HepG2 (cell line): ENCODE results near the gene TMEM127. TPM values are rescaled to one million over a fixed set of nuclear protein-coding genes. Genes with fewer than 3 reads are reported as not detected.
A peak's percentile ranks its signal among the peaks of the same experiment; 100 is the strongest.

Source experiments
- ELK4 ChIP-seq: sonication (generic); formaldehyde crosslinking; IDR thresholded peaks from 2 replicates; pipeline ENCODE4 v1.9.0; 2021; ENCODE audit warnings: missing genetic modification reagents, borderline replicate concordance
- GMEB2 ChIP-seq: IDR thresholded peaks from 2 replicates; pipeline ENCODE4 v1.6.1; 2016; ENCODE audit warnings: missing biosample characterization, missing genetic modification reagents, low read depth
- KMT2A ChIP-seq: sonication (generic); formaldehyde crosslinking; IDR thresholded peaks from 2 replicates; pipeline ENCODE4 v1.4.0; 2020; ENCODE audit warnings: missing genetic modification reagents
- MED13 ChIP-seq: sonication (generic); formaldehyde crosslinking; IDR thresholded peaks from 2 replicates; pipeline ENCODE4 v1.5.0; 2020; ENCODE audit warnings: missing genetic modification reagents
- PCBP1 ChIP-seq: fragments of 200-400 bp; formaldehyde crosslinking; IDR thresholded peaks from 2 replicates; pipeline ENCODE4 v1.6.1; 2017; ENCODE audit warnings: mild to moderate bottlenecking, low read depth, low read length, borderline replicate concordance
- PRDM10 ChIP-seq: sonication (generic); formaldehyde crosslinking; IDR thresholded peaks from 2 replicates; pipeline ENCODE4 v1.4.0; 2020; ENCODE audit warnings: low read depth, missing genetic modification reagents
- RARG ChIP-seq: sonication (generic); formaldehyde crosslinking; IDR thresholded peaks from 2 replicates; pipeline ENCODE4 v1.4.0; 2020; ENCODE audit warnings: low read depth, mild to moderate bottlenecking, missing genetic modification reagents
- ZFP36 ChIP-seq: fragments of 150-350 bp; IDR thresholded peaks from 2 replicates; pipeline ENCODE4 v1.6.1; 2018; ENCODE audit warnings: borderline replicate concordance, low read length, low read depth; ENCODE audit not compliant: partially characterized antibody
- ZFP41 ChIP-seq: sonication (generic); formaldehyde crosslinking; IDR thresholded peaks from 2 replicates; pipeline ENCODE4 v1.4.0; 2020; ENCODE audit warnings: mild to moderate bottlenecking, missing genetic modification reagents, borderline replicate concordance
- ZNF501 ChIP-seq: sonication (generic); formaldehyde crosslinking; IDR thresholded peaks from 2 replicates; pipeline ENCODE4 v1.5.1; 2020; ENCODE audit warnings: mild to moderate bottlenecking, moderate library complexity, missing genetic modification reagents
- ZNF619 ChIP-seq: sonication (generic); formaldehyde crosslinking; IDR thresholded peaks from 2 replicates; pipeline ENCODE4 v1.4.0; 2020; ENCODE audit warnings: mild to moderate bottlenecking, missing genetic modification reagents
- ZNF891 ChIP-seq: sonication (generic); formaldehyde crosslinking; IDR thresholded peaks from 2 replicates; pipeline ENCODE4 v1.5.0; 2020; ENCODE audit warnings: mild to moderate bottlenecking, missing genetic modification reagents
- ZSCAN20 ChIP-seq: sonication (generic); formaldehyde crosslinking; IDR thresholded peaks from 2 replicates; pipeline ENCODE4 v1.4.0; 2020; ENCODE audit warnings: missing genetic modification reagents, mild to moderate bottlenecking, borderline replicate concordance
- ZSCAN29 ChIP-seq: sonication (generic); formaldehyde crosslinking; conservative IDR thresholded peaks from 2 replicates; pipeline ENCODE4 v1.4.0; 2020; ENCODE audit warnings: mild to moderate bottlenecking, missing genetic modification reagents
- polyA plus RNA-seq, 8 experiments: library from polyadenylated mRNA; depleted of rRNA in 3 of 8; stranded (reverse) in 7 of 8; unstranded in 1 of 8; fragments of >200 nt; fragmentation: Illumina TruSeq in 4 of 8; extraction: Trizol in 4 of 8; gene quantifications; 2 replicates each; pipeline versions ENCODE4 v1.2.1 to v1.2.3, GENCODE V29; 2011 to 2016; ENCODE audit warnings: low read depth in 4 of 8, missing spikeins in 1 of 8, mixed read lengths in 1 of 8; ENCODE audit not compliant: insufficient read depth in 1 of 8
- total RNA-seq, 5 experiments: library from RNA; depleted of rRNA; stranded (reverse); fragments of >200 nt; fragmentation: Illumina TruSeq; extraction: Trizol; gene quantifications; 2 replicates each; pipeline ENCODE4 v1.2.3, GENCODE V29; 2016; ENCODE audit warnings: low read depth in 1 of 5

TMEM127 gene
- total and polyA plus RNA-seq, 2 of the 13 experiments (the other 11 are each of a cell fraction or from before 2014, with no cell fraction given) = 21.5 to 33.9 TPM

GRCh38 chr2:96265349-96265839 lies 403 bp downstream of the TMEM127 start (continued):
- no peak for TF ChIP-seq GMEB2 (CRISPR knock-in tag)
- TF ChIP-seq ZSCAN20 (CRISPR knock-in tag) = no peak
- TF ChIP-seq ZFP36 = no peak
- no peak for TF ChIP-seq PCBP1
- no peak for TF ChIP-seq PRDM10 (CRISPR knock-in tag)
- TF ChIP-seq ZSCAN29 (CRISPR knock-in tag) = no peak
- no peak for TF ChIP-seq ZFP41 (CRISPR knock-in tag)
- TF ChIP-seq ZNF891 (CRISPR knock-in tag) = no peak
- TF ChIP-seq KMT2A (CRISPR knock-in tag) = no peak
- TF ChIP-seq RARG (CRISPR knock-in tag) = no peak
- TF ChIP-seq MED13 (CRISPR knock-in tag) = peak; percentile 19; the same call in 1 of the 2 replicates
- no peak for TF ChIP-seq ZNF501 (CRISPR knock-in tag)
- no peak for TF ChIP-seq ELK4 (CRISPR knock-in tag)
- no peak for TF ChIP-seq ZNF619 (CRISPR knock-in tag)
